ENCODE results near the gene RRAS.

Gene RRAS

DNA sequence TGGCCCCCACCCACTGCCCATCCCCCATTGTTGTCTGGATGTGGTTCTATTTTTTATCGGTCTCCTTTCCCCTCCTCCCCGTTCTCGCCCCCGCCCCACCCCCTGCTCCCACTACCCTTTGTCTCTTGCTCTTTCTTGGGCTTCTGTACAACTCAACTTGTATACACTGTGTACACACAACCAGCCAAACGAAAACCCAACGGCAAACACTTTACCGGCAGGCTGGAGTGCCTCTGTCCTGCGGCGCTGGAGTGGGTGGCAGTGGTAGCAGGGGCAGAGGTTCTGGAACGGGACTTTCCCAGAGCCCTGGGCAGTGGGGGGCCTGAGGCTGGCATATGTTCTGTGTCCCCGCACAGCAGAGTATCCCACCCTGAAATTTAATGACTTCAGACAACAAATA lies 13.7 kb downstream of the RRAS start:
- no peak for TF ChIP-seq FOXP2 (optimal IDR thresholded peaks at IDR 0.05; ENCODE audit: borderline replicate concordance, extremely low read depth, extremely low read length, insufficient read depth)
- no peak for TF ChIP-seq TAF1 (IDR thresholded peaks at IDR 0.05; ENCODE audit: borderline replicate concordance, insufficient read depth, low read length)
- no peak for TF ChIP-seq SIN3A (IDR thresholded peaks at IDR 0.05; ENCODE audit: borderline replicate concordance, insufficient read depth, low read length)
- TF ChIP-seq, protein P1, sequence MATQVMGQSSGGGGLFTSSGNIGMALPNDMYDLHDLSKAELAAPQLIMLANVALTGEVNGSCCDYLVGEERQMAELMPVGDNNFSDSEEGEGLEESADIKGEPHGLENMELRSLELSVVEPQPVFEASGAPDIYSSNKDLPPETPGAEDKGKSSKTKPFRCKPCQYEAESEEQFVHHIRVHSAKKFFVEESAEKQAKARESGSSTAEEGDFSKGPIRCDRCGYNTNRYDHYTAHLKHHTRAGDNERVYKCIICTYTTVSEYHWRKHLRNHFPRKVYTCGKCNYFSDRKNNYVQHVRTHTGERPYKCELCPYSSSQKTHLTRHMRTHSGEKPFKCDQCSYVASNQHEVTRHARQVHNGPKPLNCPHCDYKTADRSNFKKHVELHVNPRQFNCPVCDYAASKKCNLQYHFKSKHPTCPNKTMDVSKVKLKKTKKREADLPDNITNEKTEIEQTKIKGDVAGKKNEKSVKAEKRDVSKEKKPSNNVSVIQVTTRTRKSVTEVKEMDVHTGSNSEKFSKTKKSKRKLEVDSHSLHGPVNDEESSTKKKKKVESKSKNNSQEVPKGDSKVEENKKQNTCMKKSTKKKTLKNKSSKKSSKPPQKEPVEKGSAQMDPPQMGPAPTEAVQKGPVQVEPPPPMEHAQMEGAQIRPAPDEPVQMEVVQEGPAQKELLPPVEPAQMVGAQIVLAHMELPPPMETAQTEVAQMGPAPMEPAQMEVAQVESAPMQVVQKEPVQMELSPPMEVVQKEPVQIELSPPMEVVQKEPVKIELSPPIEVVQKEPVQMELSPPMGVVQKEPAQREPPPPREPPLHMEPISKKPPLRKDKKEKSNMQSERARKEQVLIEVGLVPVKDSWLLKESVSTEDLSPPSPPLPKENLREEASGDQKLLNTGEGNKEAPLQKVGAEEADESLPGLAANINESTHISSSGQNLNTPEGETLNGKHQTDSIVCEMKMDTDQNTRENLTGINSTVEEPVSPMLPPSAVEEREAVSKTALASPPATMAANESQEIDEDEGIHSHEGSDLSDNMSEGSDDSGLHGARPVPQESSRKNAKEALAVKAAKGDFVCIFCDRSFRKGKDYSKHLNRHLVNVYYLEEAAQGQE (IDR thresholded peaks at IDR 0.05; ENCODE audit: insufficient read depth in 1 of 2, low read depth in 2 of 2, low read length in 2 of 2), result no peak
- TF ChIP-seq POLR2AphosphoS5 (IDR thresholded peaks at IDR 0.05; ENCODE audit: low read depth, low read length), result no peak

DNA sequence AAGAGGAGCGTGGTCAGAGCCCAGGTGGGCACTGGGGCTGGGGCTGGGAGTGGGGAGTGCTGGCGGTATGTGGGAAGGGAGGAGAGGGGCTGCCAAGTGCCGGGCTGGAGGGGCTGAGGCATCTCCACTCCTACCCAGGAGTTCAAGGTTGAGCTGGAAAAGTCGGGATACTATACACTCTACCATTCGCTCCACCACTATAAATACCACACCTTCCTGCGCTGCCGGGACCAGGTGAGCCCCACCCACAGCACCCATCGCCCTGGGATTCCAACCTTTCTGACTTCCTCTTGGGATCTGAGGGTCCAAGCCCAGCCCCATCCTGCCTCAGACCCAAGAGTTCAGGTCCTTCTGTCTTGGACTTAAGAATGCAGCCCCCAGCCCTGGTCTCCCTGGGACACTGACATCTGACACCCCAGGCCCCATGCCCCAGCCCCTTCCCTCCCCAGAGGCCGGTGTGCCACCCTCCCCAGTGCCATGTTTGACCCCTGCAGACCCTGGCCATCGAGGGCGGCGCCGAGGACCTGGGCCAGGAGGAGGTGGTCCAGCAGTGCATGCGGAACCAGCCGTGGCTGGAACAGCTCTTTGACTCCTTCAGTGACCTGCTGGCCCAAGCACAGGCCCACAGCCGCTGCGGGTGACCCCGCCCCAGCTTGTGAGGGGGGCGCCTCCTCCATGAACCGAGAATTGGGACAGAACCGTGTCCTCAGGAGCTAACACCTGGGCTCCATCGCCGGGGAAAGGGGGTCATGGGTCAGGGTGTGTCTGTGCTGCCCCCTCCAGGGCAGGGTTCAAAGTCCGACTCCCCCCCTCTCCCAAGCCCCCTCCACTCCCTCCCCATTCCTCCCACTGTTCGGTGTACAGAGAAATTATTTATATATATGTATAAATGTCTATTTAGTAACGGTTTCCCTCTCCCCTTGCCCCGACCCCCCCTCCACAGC lies 14.7 kb downstream of the RRAS start:
- no peak for TF ChIP-seq SIN3A (IDR thresholded peaks at IDR 0.05; ENCODE audit: borderline replicate concordance, insufficient read depth, low read length)
- TF ChIP-seq FOXP2 (optimal IDR thresholded peaks at IDR 0.05; ENCODE audit: borderline replicate concordance, extremely low read depth, extremely low read length, insufficient read depth), result no peak
- TF ChIP-seq, protein P1 (IDR thresholded peaks at IDR 0.05; ENCODE audit: insufficient read depth in 1 of 2, low read depth in 2 of 2, low read length in 2 of 2), result no peak
- no peak for TF ChIP-seq POLR2AphosphoS5 (IDR thresholded peaks at IDR 0.05; ENCODE audit: low read depth, low read length)
- TF ChIP-seq TAF1 (IDR thresholded peaks at IDR 0.05; ENCODE audit: borderline replicate concordance, insufficient read depth, low read length), result no peak

DNA sequence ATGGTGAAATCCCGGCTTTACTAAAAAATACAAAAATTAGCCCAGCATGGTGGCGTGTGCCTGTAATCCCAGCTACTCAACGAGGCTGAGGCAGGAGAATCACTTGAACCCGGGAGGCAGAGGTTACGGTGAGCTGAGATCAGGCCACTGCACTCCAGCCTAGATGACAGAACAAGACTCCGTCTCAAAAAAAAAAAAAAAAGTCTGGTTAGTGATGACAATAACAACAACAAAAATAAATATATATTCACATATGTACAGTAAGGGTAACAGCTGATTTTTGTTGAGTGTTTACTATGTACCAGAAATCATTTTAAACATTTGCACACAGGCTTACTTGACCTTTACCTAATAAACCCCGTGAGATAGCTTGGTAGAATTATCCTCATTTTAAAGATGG lies 23.0 kb downstream of the RRAS start:
- TF ChIP-seq POLR2AphosphoS5 (IDR thresholded peaks at IDR 0.05; ENCODE audit: low read depth, low read length) (no peak), TAF1 (IDR thresholded peaks at IDR 0.05; ENCODE audit: borderline replicate concordance, insufficient read depth, low read length) (no peak), SIN3A (IDR thresholded peaks at IDR 0.05; ENCODE audit: borderline replicate concordance, insufficient read depth, low read length) (no peak), FOXP2 (optimal IDR thresholded peaks at IDR 0.05; ENCODE audit: borderline replicate concordance, extremely low read depth, extremely low read length, insufficient read depth) (no peak)
- TF ChIP-seq, protein P1 (IDR thresholded peaks at IDR 0.05; ENCODE audit: insufficient read depth in 1 of 2, low read depth in 2 of 2, low read length in 2 of 2), result no peak

GRCh38 chr19:49616532-49616931 lies 23.4 kb downstream of the RRAS start:
- no peak for TF ChIP-seq TAF1 (IDR thresholded peaks at IDR 0.05; ENCODE audit: borderline replicate concordance, insufficient read depth, low read length)
- TF ChIP-seq, protein P1 (IDR thresholded peaks at IDR 0.05; ENCODE audit: insufficient read depth in 1 of 2, low read depth in 2 of 2, low read length in 2 of 2), result no peak
- TF ChIP-seq SIN3A (IDR thresholded peaks at IDR 0.05; ENCODE audit: borderline replicate concordance, insufficient read depth, low read length), result no peak
- no peak for TF ChIP-seq POLR2AphosphoS5 (IDR thresholded peaks at IDR 0.05; ENCODE audit: low read depth, low read length)
- no peak for TF ChIP-seq FOXP2 (optimal IDR thresholded peaks at IDR 0.05; ENCODE audit: borderline replicate concordance, extremely low read depth, extremely low read length, insufficient read depth)

Measured in PFSK-1 (cell line).